ENCODE results near the gene ARHGAP1. TPM values are rescaled to one million over a fixed set of nuclear protein-coding genes. Genes with fewer than 3 reads are reported as not detected.

ARHGAP1 gene
- total and polyA plus RNA-seq, 2 of the 13 experiments (the other 11 are each of a cell fraction or from before 2014, with no cell fraction given), result 18.6 to 30.3 TPM

DNA sequence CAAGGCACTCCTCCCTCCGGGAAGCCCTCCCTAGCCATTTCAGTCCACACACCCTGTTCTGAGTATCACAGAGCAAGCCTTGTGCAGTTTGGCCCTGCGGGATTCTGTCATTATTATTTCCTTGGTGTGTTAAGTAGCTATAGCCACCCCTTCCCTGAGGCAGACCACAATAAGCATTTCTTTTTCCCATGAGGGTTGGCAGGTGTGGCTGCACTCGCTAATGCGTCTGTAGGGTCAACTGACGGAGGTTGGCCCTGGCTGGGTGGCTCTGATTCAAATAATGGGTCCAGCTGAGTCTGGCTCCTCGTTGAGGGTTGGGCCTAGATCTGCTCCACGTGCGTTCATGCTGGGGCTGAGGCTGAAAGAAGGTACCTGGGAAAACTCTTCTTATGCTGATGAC, 23.7 kb upstream of the ARHGAP1 start (continued):
- TF ChIP-seq KLF12 (CRISPR knock-in tag; IDR thresholded peaks at IDR 0.05; ENCODE audit: borderline replicate concordance) (no peak), GATAD1 (CRISPR knock-in tag; IDR thresholded peaks at IDR 0.05) (no peak), POLR2A (IDR thresholded peaks at IDR 0.05; ENCODE audit: insufficient read depth in 1 of 2, low read depth in 2 of 2, low read length in 2 of 2) (peak in 1 of 2 experiments; percentile 44; a peak in 1 of 4 replicates), CENPT (CRISPR knock-in tag; IDR thresholded peaks at IDR 0.05; ENCODE audit: low read depth) (no peak), TBL1XR1 (IDR thresholded peaks at IDR 0.05; ENCODE audit: borderline replicate concordance, low read length, partially characterized antibody) (no peak), ZNF550 (CRISPR knock-in tag; IDR thresholded peaks at IDR 0.05; ENCODE audit: borderline replicate concordance) (no peak), SRY (CRISPR knock-in tag; IDR thresholded peaks at IDR 0.05) (peak; percentile 65; the same call in 1 of the 2 replicates), BORCS8-MEF2B (CRISPR knock-in tag; IDR thresholded peaks at IDR 0.05) (no peak), ARID3A (IDR thresholded peaks at IDR 0.05; ENCODE audit: low read depth, low read length) (no peak), ZNF737 (CRISPR knock-in tag; IDR thresholded peaks at IDR 0.05; ENCODE audit: borderline replicate concordance) (no peak), FOXC1 (CRISPR knock-in tag; IDR thresholded peaks at IDR 0.05; ENCODE audit: borderline replicate concordance) (no peak), ZNF136 (CRISPR knock-in tag; IDR thresholded peaks at IDR 0.05; ENCODE audit: low read depth) (no peak), NRL (CRISPR knock-in tag; IDR thresholded peaks at IDR 0.05; ENCODE audit: borderline replicate concordance) (no peak)
- TF ChIP-seq, protein P1, sequence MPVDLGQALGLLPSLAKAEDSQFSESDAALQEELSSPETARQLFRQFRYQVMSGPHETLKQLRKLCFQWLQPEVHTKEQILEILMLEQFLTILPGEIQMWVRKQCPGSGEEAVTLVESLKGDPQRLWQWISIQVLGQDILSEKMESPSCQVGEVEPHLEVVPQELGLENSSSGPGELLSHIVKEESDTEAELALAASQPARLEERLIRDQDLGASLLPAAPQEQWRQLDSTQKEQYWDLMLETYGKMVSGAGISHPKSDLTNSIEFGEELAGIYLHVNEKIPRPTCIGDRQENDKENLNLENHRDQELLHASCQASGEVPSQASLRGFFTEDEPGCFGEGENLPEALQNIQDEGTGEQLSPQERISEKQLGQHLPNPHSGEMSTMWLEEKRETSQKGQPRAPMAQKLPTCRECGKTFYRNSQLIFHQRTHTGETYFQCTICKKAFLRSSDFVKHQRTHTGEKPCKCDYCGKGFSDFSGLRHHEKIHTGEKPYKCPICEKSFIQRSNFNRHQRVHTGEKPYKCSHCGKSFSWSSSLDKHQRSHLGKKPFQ (CRISPR knock-in tag; IDR thresholded peaks at IDR 0.05; ENCODE audit: insufficient replicate concordance), result peak; percentile 40
- TF ChIP-seq, protein P2, sequence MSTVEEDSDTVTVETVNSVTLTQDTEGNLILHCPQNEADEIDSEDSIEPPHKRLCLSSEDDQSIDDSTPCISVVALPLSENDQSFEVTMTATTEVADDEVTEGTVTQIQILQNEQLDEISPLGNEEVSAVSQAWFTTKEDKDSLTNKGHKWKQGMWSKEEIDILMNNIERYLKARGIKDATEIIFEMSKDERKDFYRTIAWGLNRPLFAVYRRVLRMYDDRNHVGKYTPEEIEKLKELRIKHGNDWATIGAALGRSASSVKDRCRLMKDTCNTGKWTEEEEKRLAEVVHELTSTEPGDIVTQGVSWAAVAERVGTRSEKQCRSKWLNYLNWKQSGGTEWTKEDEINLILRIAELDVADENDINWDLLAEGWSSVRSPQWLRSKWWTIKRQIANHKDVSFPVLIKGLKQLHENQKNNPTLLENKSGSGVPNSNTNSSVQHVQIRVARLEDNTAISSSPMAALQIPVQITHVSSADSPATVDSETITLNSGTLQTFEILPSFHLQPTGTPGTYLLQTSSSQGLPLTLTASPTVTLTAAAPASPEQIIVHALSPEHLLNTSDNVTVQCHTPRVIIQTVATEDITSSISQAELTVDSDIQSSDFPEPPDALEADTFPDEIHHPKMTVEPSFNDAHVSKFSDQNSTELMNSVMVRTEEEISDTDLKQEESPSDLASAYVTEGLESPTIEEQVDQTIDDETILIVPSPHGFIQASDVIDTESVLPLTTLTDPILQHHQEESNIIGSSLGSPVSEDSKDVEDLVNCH (CRISPR knock-in tag; IDR thresholded peaks at IDR 0.05), result no peak
- TF ChIP-seq, protein P3, sequence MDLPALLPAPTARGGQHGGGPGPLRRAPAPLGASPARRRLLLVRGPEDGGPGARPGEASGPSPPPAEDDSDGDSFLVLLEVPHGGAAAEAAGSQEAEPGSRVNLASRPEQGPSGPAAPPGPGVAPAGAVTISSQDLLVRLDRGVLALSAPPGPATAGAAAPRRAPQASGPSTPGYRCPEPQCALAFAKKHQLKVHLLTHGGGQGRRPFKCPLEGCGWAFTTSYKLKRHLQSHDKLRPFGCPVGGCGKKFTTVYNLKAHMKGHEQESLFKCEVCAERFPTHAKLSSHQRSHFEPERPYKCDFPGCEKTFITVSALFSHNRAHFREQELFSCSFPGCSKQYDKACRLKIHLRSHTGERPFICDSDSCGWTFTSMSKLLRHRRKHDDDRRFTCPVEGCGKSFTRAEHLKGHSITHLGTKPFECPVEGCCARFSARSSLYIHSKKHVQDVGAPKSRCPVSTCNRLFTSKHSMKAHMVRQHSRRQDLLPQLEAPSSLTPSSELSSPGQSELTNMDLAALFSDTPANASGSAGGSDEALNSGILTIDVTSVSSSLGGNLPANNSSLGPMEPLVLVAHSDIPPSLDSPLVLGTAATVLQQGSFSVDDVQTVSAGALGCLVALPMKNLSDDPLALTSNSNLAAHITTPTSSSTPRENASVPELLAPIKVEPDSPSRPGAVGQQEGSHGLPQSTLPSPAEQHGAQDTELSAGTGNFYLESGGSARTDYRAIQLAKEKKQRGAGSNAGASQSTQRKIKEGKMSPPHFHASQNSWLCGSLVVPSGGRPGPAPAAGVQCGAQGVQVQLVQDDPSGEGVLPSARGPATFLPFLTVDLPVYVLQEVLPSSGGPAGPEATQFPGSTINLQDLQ (CRISPR knock-in tag; IDR thresholded peaks at IDR 0.05), result no peak

Measured in HepG2 (cell line).